Measurements from ENCODE around the gene LARGE1. TPM values are rescaled to one million over a fixed set of nuclear protein-coding genes. Genes with fewer than 3 reads are reported as not detected.

Gene LARGE1
- total and polyA plus RNA-seq, 2 of the 8 experiments (the other 6 are each of a cell fraction or from before 2014, with no cell fraction given), result 43.7 to 83.0 TPM

DNA sequence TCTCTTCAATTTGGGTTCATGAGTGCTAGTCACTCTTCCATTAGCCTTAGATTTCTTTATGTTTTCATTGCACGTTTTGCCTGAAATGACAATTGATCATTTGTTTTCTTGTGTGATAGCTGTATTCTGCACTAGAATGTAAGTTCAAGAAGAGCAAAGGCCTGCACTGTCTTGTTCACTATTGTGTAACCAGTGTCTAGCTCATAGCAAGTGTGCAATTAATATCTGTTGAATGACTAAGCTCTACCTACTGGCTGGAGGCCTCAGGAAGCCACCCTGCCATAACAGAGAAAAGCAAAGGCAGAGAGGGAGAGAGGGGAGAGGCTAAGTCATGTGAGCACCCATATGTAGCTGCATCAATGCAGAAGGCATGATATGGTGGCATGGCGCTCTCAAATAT lies 569.3 kb downstream of the LARGE1 start (continued):
- no peak for TF ChIP-seq KDM1A (IDR thresholded peaks at IDR 0.05; ENCODE audit: borderline replicate concordance, low read length)
- TF ChIP-seq, protein P1, sequence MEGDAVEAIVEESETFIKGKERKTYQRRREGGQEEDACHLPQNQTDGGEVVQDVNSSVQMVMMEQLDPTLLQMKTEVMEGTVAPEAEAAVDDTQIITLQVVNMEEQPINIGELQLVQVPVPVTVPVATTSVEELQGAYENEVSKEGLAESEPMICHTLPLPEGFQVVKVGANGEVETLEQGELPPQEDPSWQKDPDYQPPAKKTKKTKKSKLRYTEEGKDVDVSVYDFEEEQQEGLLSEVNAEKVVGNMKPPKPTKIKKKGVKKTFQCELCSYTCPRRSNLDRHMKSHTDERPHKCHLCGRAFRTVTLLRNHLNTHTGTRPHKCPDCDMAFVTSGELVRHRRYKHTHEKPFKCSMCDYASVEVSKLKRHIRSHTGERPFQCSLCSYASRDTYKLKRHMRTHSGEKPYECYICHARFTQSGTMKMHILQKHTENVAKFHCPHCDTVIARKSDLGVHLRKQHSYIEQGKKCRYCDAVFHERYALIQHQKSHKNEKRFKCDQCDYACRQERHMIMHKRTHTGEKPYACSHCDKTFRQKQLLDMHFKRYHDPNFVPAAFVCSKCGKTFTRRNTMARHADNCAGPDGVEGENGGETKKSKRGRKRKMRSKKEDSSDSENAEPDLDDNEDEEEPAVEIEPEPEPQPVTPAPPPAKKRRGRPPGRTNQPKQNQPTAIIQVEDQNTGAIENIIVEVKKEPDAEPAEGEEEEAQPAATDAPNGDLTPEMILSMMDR (IDR thresholded peaks at IDR 0.05; ENCODE audit: control extremely low read depth in 1 of 3, insufficient read depth in 1 of 3, low read depth in 1 of 3, low read length in 3 of 3), result no peak
- no peak for TF ChIP-seq CHD1 (IDR thresholded peaks at IDR 0.05; ENCODE audit: low read depth, low read length)
